ENCODE results near the gene SCO1.
"Not testable (repeated sequence)": the region's sequence is repeated elsewhere in the genome, so short reads cannot be mapped to it uniquely, and the experiment has no call there.

Gene SCO1

DNA sequence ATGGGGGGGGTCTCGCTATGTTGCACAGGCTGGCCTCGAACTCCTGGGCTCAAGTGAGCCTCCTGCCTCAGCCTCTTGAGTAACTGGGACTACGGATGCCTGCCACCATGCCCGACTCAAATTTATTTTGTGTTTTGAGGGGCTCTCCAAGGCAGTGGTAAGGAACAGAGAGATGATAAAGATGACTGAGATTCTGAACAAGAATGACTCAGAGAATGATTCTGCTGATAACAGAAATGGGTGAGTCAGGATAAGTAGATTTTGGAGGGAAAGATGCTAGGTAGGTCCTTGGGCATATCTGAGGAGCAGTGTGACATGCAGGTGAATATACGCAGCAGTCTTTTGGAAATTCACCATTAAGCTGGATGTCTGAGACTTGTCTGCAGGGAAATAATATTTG is 29.9 kb upstream of the SCO1 start:
- no peak for DNase-seq (ENCODE audit: low read depth, low spot score)

DNA sequence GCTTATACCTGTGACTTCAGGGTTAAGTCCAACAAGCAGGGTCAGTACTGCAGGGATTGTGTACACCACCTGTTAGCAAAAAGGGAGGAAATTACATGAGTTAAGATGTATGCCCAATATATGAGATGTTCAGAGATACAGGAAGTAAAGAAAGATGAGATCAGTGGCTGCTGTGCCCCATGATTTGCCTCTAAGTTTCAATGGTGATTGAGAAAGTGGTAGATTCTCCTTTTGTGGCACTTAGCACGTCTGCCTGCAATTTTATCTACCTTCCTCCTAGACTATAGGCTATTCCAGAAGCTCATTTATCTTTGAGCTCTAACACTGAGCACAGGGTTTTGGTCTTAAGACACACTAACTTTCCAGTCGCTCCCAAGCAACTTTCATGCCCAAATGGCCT is 28.9 kb upstream of the SCO1 start:
- H3K27ac ChIP-seq = no peak overlapping the region
- no peak for DNase-seq (ENCODE audit: low read depth, low spot score)

More for the DNA sequence above, 29.9 kb upstream of the SCO1 start:
- no peak overlapping the region for H3K27ac ChIP-seq

DNA sequence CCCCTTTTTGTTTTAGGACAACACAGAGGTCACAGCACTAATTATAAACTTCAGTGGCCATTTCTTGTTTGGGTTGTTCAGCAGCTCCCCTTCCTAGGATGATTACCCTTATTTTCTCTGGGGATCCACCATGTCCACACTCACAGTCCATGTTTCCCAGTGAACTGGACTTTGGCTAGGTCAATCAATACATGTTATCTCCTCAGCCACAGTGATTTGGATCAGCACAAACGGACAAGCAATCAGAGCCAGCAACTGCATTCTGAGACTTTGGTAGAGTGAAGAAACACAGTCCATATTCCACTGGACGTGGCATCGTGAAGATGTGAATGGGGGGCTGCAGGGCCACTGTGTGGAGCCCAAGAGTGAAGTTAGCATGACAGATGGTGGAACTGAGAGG is 27.9 kb upstream of the SCO1 start:
- DNase-seq (ENCODE audit: low read depth, low spot score) = no peak
- no peak overlapping the region for H3K27ac ChIP-seq

DNA sequence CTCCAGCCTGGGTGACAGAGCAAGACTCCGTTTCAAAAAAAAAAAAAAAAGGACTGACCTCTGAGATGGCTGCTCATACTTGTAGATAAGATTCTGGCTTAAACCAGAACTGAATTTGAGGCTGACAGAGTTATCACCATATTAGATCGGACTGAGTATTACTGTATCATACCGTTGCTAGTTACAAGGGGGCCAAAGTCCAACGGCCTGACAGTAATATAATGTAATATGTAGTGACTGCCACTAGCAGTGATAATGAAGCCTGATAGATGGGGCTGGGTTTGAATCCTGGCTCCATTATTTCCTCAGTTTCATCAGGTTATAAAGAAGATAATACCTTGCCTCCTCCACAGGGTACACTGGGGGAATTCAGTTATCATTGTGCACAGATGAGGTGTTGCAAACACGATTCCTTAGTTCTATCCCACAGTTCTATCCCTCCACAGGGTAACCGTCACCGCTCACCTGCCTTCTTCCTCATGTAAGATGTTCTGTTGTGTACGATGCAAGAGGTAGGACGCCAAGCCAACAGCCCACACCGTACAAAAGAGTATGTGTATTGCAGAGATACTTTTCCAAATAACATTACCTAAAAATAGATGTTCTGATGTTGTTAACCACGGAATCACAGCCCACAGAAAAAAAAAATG is 27.3 kb upstream of the SCO1 start:
- no peak overlapping the region for H3K27ac ChIP-seq
- DNase-seq (ENCODE audit: low read depth, low spot score) = no peak

GRCh38 chr17:10718547-10718946 is 21.2 kb upstream of the SCO1 start:
- no peak overlapping the region for H3K27ac ChIP-seq
- DNase-seq (ENCODE audit: low read depth, low spot score) = no peak

DNA sequence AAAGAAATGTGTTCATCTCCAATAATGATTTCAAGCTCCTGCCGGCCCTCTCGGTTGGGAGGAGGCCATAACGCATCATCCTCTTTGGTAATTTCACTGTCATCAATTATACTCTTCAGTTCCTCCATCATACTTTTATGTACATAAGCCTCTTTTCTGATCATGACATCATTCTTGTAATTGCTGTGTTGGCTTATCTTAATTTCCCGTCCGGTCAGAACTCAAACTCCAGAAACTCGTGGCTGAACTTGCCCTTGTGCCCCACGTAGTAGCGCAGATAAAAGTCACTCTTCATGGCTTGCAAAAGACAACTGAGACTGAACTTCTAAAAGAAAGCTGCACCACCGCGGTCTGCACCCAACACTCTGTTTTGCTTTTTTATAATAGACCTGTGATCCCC is 18.9 kb upstream of the SCO1 start:
- H3K27ac ChIP-seq = no peak overlapping the region
- DNase-seq (ENCODE audit: low read depth, low spot score) = no peak

GRCh38 chr17:10713318-10713717 is 16.0 kb upstream of the SCO1 start:
- no peak for DNase-seq (ENCODE audit: low read depth, low spot score)
- H3K27ac ChIP-seq = no peak overlapping the region

GRCh38 chr17:10705727-10706126 is 8.4 kb upstream of the SCO1 start:
- DNase-seq (ENCODE audit: low read depth, low spot score) = no peak
- no peak overlapping the region for H3K27ac ChIP-seq

- no peak overlapping the region for H3K27ac ChIP-seq
These were observed 5.2 kb upstream of the SCO1 start for GRCh38 chr17:10702574-10702973.

GRCh38 chr17:10699856-10700255 is 2.5 kb upstream of the SCO1 start:
- no peak overlapping the region for H3K27ac ChIP-seq
- no peak for DNase-seq (ENCODE audit: low read depth, low spot score)

More at GRCh38 chr17:10702574-10702973, 5.2 kb upstream of the SCO1 start:
- DNase-seq (ENCODE audit: low read depth, low spot score) = no peak

DNA sequence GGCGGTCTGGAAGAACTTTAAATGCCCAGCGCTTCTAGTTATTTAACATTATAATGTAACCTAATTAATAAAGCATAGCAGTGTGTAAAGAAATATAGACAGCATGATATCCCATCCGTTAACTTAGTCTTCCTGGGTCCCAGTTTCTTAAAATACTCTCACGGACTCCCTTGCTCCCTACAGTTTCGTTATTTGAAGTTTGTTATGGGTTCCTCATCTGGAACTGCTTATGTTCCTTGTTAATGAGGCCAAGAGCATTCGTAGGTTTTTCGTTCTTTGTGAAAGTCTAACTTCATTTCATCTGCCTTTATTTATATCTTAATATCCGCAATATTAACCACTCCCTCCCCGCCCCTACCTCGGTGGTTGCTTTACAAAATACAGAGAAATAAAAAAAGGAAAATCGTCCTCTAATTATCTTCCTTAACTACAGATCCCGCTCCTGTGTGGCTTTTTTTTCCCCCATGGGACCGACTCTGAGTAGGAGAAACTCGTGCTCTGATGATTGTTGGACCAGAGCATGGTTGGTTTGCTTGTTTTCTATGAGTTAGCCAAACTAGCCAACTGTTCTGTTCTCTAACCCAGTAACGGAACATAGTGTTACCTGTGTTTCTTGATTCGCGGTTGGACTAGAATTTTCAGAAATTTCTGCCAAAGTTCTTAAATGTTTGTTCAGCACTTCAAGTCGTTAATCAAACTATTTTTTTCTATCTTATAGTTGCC is 924 bp upstream of the SCO1 start:
- no peak for DNase-seq (ENCODE audit: low read depth, low spot score)
- H3K27ac ChIP-seq = peak overlapping the region; percentile 95

GRCh38 chr17:10695875-10696407 is 1.4 kb downstream of the SCO1 start:
- not testable (repeated sequence) for H3K27ac ChIP-seq; DNase-seq (ENCODE audit: low read depth, low spot score)

- H3K27ac ChIP-seq = no peak overlapping the region
- no peak for DNase-seq (ENCODE audit: low read depth, low spot score)
These were observed 9.8 kb downstream of the SCO1 start for GRCh38 chr17:10687499-10687898.

GRCh38 chr17:10683853-10684252 is 13.5 kb downstream of the SCO1 start:
- no peak overlapping the region for H3K27ac ChIP-seq
- no peak for DNase-seq (ENCODE audit: low read depth, low spot score)

- H3K27ac ChIP-seq = no peak overlapping the region
- DNase-seq (ENCODE audit: low read depth, low spot score) = no peak
These were observed 15.4 kb downstream of the SCO1 start for GRCh38 chr17:10681866-10682446.

DNA sequence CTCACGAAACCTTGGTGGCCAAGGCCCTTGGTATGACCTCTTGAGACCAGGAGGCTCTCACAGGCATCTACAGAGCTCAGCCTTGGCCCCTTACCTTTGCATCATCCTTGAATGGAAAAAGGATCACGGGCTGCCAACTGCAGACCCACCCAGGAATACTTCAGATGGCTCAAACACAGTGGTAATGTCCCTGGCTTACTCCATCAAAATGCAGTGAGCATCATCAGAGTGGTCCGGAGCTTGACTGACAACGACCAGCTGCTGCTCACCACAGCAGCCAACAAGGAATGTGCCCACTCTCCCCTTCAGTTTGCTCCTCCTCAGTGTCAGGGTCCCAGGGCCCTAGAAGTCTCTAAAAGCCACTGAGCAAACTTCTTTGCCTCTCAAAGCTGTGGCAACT is 22.6 kb downstream of the SCO1 start:
- H3K27ac ChIP-seq = no peak overlapping the region
- no peak for DNase-seq (ENCODE audit: low read depth, low spot score)

DNA sequence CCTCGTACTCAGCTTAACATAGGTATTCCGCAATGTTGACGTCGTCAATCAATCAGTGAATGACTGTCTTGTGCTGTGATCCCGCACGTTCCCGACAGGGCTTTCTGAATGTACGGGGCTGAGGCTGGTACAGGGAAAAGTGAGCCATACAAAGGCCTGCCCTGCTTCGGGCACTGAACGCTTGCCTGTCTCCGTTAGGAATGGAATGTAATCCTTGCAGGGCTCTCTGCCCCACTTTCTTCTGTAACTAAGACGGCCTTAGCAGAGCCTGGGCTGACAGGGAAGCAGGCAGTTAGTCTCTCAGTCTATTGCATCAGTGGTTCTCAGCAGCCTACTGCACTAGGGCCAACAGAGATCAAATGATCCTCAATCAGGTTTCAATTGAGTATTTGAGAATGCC is 24.0 kb downstream of the SCO1 start:
- H3K27ac ChIP-seq = no peak overlapping the region
- DNase-seq (ENCODE audit: low read depth, low spot score) = no peak

DNA sequence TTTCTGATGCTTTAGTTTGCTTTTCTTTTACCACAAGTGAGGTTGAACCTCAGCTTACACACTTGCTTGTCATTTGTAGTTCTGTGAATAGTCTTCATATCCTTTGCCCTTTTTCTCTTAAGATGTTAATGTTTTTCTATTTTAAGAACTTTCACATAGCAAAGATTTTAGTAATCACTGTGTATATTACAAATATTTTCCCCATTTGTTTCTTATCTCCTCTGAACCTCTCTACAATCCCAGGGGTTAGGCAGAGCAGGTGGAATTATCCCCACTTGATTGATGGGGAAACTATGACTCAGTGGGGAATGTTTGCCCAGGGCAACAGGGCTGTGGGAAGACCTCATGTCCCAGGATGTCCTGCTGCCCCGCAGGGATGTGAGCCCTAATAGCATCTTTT is 28.6 kb downstream of the SCO1 start:
- DNase-seq (ENCODE audit: low read depth, low spot score) = no peak
- H3K27ac ChIP-seq = no peak overlapping the region

DNA sequence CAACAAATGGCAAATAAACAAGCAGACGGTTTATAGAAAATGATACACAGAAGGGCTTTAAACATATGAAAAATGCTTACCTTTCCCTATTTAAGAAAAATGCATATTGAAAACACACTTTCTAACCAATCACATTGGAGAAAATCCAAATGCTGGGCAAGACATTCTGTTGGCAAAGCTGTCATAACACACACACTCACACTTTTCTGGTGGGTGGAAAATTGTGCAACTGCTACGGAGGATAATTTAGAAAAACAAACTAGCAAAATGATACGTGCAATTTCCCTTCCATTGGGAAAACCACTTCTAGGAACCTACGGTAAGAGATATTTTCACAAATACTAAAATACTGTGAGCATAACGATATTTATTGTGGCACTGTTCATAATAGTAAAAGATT is 30.4 kb downstream of the SCO1 start:
- H3K27ac ChIP-seq = no peak overlapping the region
- DNase-seq (ENCODE audit: low read depth, low spot score) = no peak

DNA sequence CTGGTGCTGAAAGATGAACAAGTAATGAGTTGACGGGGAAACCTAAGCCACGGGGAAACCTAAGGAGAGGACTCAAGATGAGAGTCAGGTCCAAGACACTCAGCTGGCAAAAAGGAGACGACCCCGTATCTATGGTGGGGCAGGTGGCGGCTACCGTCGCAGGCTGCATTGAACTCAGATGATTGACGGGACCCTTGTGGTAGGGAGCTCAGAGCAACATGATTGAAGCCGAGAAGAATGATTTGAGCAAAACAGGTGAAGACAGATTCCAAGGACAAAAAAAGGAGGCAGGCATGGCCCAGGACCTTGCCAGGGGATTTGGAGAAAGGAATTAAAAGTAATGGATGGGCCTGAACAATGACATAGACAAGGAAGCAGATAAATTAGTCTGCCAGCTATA is 32.8 kb downstream of the SCO1 start:
- H3K27ac ChIP-seq = no peak overlapping the region
- no peak for DNase-seq (ENCODE audit: low read depth, low spot score)

DNA sequence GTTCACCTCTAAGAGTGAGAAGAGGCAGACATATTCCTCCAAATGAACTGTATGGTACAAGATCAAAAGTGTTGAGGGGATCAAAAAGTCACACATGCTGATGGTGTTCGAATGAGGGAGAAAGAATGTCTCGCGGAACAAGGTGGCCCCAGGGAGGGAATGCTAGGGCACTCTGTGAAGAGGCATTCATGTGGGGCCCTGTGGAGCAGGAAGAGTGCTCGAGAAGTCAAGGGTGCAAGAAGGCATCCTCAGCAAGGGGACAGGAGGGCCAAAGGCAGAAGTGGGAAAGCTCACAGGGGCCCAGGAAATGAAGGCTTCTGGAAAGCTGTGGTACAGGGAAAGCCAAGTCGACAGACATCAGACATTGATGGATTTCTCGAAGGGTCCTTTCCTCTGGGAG is 34.1 kb downstream of the SCO1 start:
- H3K27ac ChIP-seq = no peak overlapping the region
- DNase-seq (ENCODE audit: low read depth, low spot score) = no peak

Measured in epithelial cell of prostate (primary cell).